ENCODE measurements around the gene GSTO2.

GSTO2 gene

GRCh38 chr10:104264783-104265182, 4.2 kb upstream of the GSTO2 start (continued):
- TF ChIP-seq ZSCAN5A (tag by site-specific recombination; IDR thresholded peaks at IDR 0.05) (no peak), REPIN1 (tag by site-specific recombination; IDR thresholded peaks at IDR 0.05; ENCODE audit: low read depth) (no peak), ZNF114 (tag by site-specific recombination; IDR thresholded peaks at IDR 0.05) (no peak), ZNF837 (tag by site-specific recombination; IDR thresholded peaks at IDR 0.05) (no peak), PATZ1 (tag by site-specific recombination; IDR thresholded peaks at IDR 0.05) (no peak)

DNA sequence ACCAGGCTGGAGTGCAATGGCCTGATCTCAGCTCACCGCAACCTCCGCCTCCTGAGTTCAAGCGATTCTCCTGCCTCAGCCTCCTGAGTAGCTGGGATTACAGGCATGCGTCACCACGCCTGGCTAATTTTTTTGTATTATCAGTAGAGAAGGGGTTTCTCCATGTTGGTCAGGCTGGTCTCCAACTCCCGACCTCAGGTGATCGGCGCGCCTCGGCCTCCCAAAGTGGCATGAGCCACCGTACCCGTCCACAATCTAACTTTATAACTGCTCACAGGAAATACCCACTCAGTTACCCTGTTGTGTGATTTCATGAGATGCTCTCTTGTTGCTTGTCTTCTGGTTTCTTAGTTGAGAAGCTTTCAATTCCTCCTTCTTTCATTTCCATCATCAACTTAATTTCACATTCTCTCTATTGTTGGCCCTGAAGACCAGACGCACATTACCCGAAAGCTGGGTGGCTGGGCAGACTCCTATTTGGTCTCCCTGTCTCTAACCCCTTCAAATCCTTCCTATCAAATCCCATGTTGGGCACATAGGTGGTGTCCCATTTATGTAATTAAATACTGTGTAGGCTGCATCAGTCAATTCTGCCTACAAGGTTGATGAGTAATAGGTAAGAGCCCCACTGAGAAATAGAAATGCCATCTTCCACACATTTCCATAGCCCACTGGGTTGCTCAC, 1.1 kb upstream of the GSTO2 start:
- Histone ChIP-seq H3K4me3 (ENCODE audit: low read depth, low read length) (peak overlapping the region; percentile 94), H3K9me3 (ENCODE audit: control insufficient read depth, insufficient read depth, low read depth, low read length) (no peaks in the 10 kb centered on the region), H3K36me3 (ENCODE audit: control insufficient read depth in 2 of 2, insufficient read depth in 1 of 2, low read length in 2 of 2) (peaks cover 30 to 57% of the 10 kb centered on the region in 2 experiments), H3K27ac (ENCODE audit: extremely low read depth, low read depth, low read length) (no peak overlapping the region; the same call in 1 of the 2 replicates), H3K4me1 (ENCODE audit: control insufficient read depth, insufficient read depth, low read length) (0 out of 2 replicates have a peak, but pooled peaks cover 2% of the 10 kb centered on the region)
- POLR2A ChIA-PET = interaction anchor here (1.3 to 4.0 kb wide), 2 partner anchors 10 to 14 kb away, joined by 4 to 44 read pairs; partner anchors contain the start of gene GSTO1
- TF ChIP-seq ZNF184 (tag by site-specific recombination; IDR thresholded peaks at IDR 0.05) (peak; percentile 44; the same call in 1 of the 2 replicates), ZNF211 (tag by site-specific recombination; IDR thresholded peaks at IDR 0.05; ENCODE audit: low read depth) (no peak), ZNF146 (tag by site-specific recombination; IDR thresholded peaks at IDR 0.05) (no peak), ZNF366 (tag by site-specific recombination; conservative IDR thresholded peaks at IDR 0.05) (peak; percentile 33)
- CTCF ChIA-PET = interaction anchor here (0.7 to 1.0 kb wide), 3 partner anchors 10 to 322 kb away, joined by 3 to 5 read pairs (median 4); no protein-coding TSS in a partner anchor

DNA sequence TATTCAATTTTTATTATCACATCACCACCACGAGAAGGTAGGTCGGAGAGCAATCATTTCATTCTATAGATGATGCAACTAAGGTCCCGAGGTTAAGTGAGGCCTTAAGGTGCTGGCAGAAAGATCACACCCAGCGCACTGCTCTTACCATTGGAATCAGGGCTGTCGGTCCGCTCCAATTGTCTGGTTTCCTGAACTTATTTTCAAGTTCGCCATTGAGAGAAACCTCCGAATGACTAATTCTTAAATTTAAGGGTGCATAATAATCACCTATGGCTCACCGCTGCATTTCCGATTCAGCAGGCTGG, 625 bp upstream of the GSTO2 start:
- CTCF ChIA-PET = interaction anchor here (1.0 kb wide), 1 partner anchor 33 kb away, joined by 4 read pairs; no protein-coding TSS in a partner anchor
- POLR2A ChIA-PET = interaction anchor here (1.0 to 4.0 kb wide), 6 partner anchors 9 to 85 kb away, joined by 3 to 44 read pairs (median 5); partner anchors contain the start of genes CFAP58, GSTO1 and ITPRIP
- Histone ChIP-seq H3K9me3 (ENCODE audit: control insufficient read depth, insufficient read depth, low read depth, low read length) (no peaks in the 10 kb centered on the region), H3K27ac (ENCODE audit: extremely low read depth, low read depth, low read length) (peak overlapping the region; percentile 13; the same call in 1 of the 2 replicates), H3K36me3 (ENCODE audit: control insufficient read depth in 2 of 2, insufficient read depth in 1 of 2, low read length in 2 of 2) (peaks cover 25 to 52% of the 10 kb centered on the region in 2 experiments), H3K4me1 (ENCODE audit: control insufficient read depth, insufficient read depth, low read length) (0 out of 2 replicates have a peak, but pooled peaks cover 2% of the 10 kb centered on the region), H3K4me3 (ENCODE audit: low read depth, low read length) (peak overlapping the region; percentile 94)
- TF ChIP-seq ZNF274 (IDR thresholded peaks at IDR 0.05; ENCODE audit: low read length) = no peak
- TF ChIP-seq ZNF274 (tag by site-specific recombination; IDR thresholded peaks at IDR 0.05; ENCODE audit: borderline replicate concordance) = no peak
- TF ChIP-seq ZNF24 (tag by site-specific recombination; IDR thresholded peaks at IDR 0.05) = no peak
- TF ChIP-seq OVOL3 (tag by site-specific recombination; IDR thresholded peaks at IDR 0.05) = no peak
- no peak for TF ChIP-seq ZNF785 (tag by site-specific recombination; IDR thresholded peaks at IDR 0.05)
- no peak for TF ChIP-seq ZNF571 (tag by site-specific recombination; IDR thresholded peaks at IDR 0.05)
- no peak for TF ChIP-seq ZSCAN30 (tag by site-specific recombination; IDR thresholded peaks at IDR 0.05)
- TF ChIP-seq ZNF239 (tag by site-specific recombination; IDR thresholded peaks at IDR 0.05) = no peak
- no peak for TF ChIP-seq ZSCAN4 (tag by site-specific recombination; IDR thresholded peaks at IDR 0.05)
- TF ChIP-seq, protein P1, sequence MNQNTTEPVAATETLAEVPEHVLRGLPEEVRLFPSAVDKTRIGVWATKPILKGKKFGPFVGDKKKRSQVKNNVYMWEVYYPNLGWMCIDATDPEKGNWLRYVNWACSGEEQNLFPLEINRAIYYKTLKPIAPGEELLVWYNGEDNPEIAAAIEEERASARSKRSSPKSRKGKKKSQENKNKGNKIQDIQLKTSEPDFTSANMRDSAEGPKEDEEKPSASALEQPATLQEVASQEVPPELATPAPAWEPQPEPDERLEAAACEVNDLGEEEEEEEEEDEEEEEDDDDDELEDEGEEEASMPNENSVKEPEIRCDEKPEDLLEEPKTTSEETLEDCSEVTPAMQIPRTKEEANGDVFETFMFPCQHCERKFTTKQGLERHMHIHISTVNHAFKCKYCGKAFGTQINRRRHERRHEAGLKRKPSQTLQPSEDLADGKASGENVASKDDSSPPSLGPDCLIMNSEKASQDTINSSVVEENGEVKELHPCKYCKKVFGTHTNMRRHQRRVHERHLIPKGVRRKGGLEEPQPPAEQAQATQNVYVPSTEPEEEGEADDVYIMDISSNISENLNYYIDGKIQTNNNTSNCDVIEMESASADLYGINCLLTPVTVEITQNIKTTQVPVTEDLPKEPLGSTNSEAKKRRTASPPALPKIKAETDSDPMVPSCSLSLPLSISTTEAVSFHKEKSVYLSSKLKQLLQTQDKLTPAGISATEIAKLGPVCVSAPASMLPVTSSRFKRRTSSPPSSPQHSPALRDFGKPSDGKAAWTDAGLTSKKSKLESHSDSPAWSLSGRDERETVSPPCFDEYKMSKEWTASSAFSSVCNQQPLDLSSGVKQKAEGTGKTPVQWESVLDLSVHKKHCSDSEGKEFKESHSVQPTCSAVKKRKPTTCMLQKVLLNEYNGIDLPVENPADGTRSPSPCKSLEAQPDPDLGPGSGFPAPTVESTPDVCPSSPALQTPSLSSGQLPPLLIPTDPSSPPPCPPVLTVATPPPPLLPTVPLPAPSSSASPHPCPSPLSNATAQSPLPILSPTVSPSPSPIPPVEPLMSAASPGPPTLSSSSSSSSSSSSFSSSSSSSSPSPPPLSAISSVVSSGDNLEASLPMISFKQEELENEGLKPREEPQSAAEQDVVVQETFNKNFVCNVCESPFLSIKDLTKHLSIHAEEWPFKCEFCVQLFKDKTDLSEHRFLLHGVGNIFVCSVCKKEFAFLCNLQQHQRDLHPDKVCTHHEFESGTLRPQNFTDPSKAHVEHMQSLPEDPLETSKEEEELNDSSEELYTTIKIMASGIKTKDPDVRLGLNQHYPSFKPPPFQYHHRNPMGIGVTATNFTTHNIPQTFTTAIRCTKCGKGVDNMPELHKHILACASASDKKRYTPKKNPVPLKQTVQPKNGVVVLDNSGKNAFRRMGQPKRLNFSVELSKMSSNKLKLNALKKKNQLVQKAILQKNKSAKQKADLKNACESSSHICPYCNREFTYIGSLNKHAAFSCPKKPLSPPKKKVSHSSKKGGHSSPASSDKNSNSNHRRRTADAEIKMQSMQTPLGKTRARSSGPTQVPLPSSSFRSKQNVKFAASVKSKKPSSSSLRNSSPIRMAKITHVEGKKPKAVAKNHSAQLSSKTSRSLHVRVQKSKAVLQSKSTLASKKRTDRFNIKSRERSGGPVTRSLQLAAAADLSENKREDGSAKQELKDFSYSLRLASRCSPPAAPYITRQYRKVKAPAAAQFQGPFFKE (tag by site-specific recombination; IDR thresholded peaks at IDR 0.05; ENCODE audit: borderline replicate concordance) = no peak
- TF ChIP-seq GLIS1 (tag by site-specific recombination; IDR thresholded peaks at IDR 0.05) = no peak
- no peak for TF ChIP-seq ZNF677 (tag by site-specific recombination; IDR thresholded peaks at IDR 0.05)
